ENCODE results near the gene BRPF1. TPM values are rescaled to one million over a fixed set of nuclear protein-coding genes. Genes with fewer than 3 reads are reported as not detected.

BRPF1 gene
- total RNA-seq, 1 experiment from 2014 or later, result 23.6 TPM

GRCh38 chr3:9685216-9686049, 46.1 kb upstream of the BRPF1 start:
- no peak overlapping the region for H3K4me3 ChIP-seq (replicated peaks in 1 of 2; ENCODE audit: low read depth in 1 of 2, low read length in 2 of 2)
- H2AFZ ChIP-seq (ENCODE audit: low read depth, low read length, poor library complexity, severe bottlenecking), result no peak overlapping the region
- POLR2A ChIA-PET, result no interaction called here
- H3K36me3 ChIP-seq (ENCODE audit: control insufficient read depth in 1 of 2, insufficient read depth in 2 of 2, low read length in 2 of 2), result peaks cover 17 to 19% of the 10 kb centered on the region in 2 experiments; a peak in 2 of 4 replicates
- H3K9ac ChIP-seq (ENCODE audit: low read length), result no peak overlapping the region
- CTCF ChIA-PET, result no interaction called here
- RAD21 ChIA-PET (ENCODE audit: low non-redundant PET in 1 of 2, low total read pairs in 2 of 2, uncharacterized antibody in 2 of 2, unreplicated experiment in 2 of 2), result no interaction called here
- TF ChIP-seq JUND (IDR thresholded peaks at IDR 0.05) (no peak), YY1 (IDR thresholded peaks at IDR 0.05; ENCODE audit: extremely low read depth, insufficient replicate concordance, low read depth, low read length) (no peak), POLR2AphosphoS5 (IDR thresholded peaks at IDR 0.05; ENCODE audit: low read depth, low read length) (no peak), ZNF274 (IDR thresholded peaks at IDR 0.05; ENCODE audit: low read depth, low read length) (no peak), SP1 (IDR thresholded peaks at IDR 0.05; ENCODE audit: low read depth) (no peak), SRF (IDR thresholded peaks at IDR 0.05; ENCODE audit: low read depth) (no peak), EGR1 (IDR thresholded peaks at IDR 0.05; ENCODE audit: low read depth) (no peak), ZFX (IDR thresholded peaks at IDR 0.05) (no peak), CEBPB (IDR thresholded peaks at IDR 0.05; ENCODE audit: low read depth) (no peak), TCF7L2 (IDR thresholded peaks at IDR 0.05; ENCODE audit: borderline replicate concordance, extremely low read depth, insufficient read depth, insufficient read length) (no peak), POLR2A (IDR thresholded peaks at IDR 0.05; ENCODE audit: borderline replicate concordance, extremely low read depth, insufficient read depth, insufficient read length) (no peak), FOSL1 (IDR thresholded peaks at IDR 0.05; ENCODE audit: low read depth) (no peak), ELF1 (IDR thresholded peaks at IDR 0.05; ENCODE audit: borderline replicate concordance, low read depth) (no peak), CBX3 (IDR thresholded peaks at IDR 0.05; ENCODE audit: low read depth) (no peak), SIN3A (IDR thresholded peaks at IDR 0.05; ENCODE audit: low read depth) (no peak), REST (IDR thresholded peaks at IDR 0.05; ENCODE audit: low read depth) (no peak), RAD21 (IDR thresholded peaks at IDR 0.05; ENCODE audit: low read depth) (no peak)
- TF ChIP-seq, protein P1, sequence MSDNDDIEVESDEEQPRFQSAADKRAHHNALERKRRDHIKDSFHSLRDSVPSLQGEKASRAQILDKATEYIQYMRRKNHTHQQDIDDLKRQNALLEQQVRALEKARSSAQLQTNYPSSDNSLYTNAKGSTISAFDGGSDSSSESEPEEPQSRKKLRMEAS (IDR thresholded peaks at IDR 0.05), result no peak
- TF ChIP-seq, protein P2, sequence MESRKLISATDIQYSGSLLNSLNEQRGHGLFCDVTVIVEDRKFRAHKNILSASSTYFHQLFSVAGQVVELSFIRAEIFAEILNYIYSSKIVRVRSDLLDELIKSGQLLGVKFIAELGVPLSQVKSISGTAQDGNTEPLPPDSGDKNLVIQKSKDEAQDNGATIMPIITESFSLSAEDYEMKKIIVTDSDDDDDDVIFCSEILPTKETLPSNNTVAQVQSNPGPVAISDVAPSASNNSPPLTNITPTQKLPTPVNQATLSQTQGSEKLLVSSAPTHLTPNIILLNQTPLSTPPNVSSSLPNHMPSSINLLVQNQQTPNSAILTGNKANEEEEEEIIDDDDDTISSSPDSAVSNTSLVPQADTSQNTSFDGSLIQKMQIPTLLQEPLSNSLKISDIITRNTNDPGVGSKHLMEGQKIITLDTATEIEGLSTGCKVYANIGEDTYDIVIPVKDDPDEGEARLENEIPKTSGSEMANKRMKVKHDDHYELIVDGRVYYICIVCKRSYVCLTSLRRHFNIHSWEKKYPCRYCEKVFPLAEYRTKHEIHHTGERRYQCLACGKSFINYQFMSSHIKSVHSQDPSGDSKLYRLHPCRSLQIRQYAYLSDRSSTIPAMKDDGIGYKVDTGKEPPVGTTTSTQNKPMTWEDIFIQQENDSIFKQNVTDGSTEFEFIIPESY (IDR thresholded peaks at IDR 0.05; ENCODE audit: extremely low read depth, insufficient replicate concordance, low read length), result no peak
- TF ChIP-seq, protein P3, sequence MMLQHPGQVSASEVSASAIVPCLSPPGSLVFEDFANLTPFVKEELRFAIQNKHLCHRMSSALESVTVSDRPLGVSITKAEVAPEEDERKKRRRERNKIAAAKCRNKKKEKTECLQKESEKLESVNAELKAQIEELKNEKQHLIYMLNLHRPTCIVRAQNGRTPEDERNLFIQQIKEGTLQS (IDR thresholded peaks at IDR 0.05), result no peak
- ATAC-seq, result no peak
- no peak overlapping the region for H3K27ac ChIP-seq (ENCODE audit: low read depth, low read length)
- H3K79me2 ChIP-seq (ENCODE audit: insufficient read depth, low read length), result no peaks in the 10 kb centered on the region
- no peaks in the 10 kb centered on the region for H4K20me1 ChIP-seq (ENCODE audit: insufficient read depth)
- H3K9me3 ChIP-seq (ENCODE audit: control insufficient read depth in 1 of 2, insufficient read depth in 1 of 2, low read depth in 1 of 2, low read length in 2 of 2), result no peaks in the 10 kb centered on the region
- intact Hi-C loops (cut with micrococcal nuclease), result no loop called here
- no peak for DNase-seq (ENCODE audit: low read depth, low spot score)
- no TSS peak for BruUV-seq (replicated peaks)
- H3K27me3 ChIP-seq (ENCODE audit: insufficient read depth, low read length), result no peaks in the 10 kb centered on the region
- no peaks in the 10 kb centered on the region for H3K9me2 ChIP-seq (ENCODE audit: insufficient read depth)
- no peaks in the 10 kb centered on the region for H3K4me1 ChIP-seq (ENCODE audit: control insufficient read depth in 1 of 2, insufficient read depth in 2 of 2, low read length in 2 of 2)
- H3K4me2 ChIP-seq (ENCODE audit: low read length), result no peak overlapping the region
